Measurements from ENCODE around the gene SPACA4. TPM values are rescaled to one million over a fixed set of nuclear protein-coding genes. Genes with fewer than 3 reads are reported as not detected.

The SPACA4 gene
- total and polyA plus RNA-seq, 2 of the 4 experiments (the other 2 are of a cell fraction): not detected

- TF ChIP-seq CTCF (conservative IDR thresholded peaks at IDR 0.05; ENCODE audit: low read depth, low read length): 0 out of 2 replicates have a peak, but pooled peaks have one; percentile 2
- no peak for TF ChIP-seq BHLHE40 (IDR thresholded peaks at IDR 0.05; ENCODE audit: low read depth, low read length)
These were observed 13.4 kb downstream of the SPACA4 start (continued) for GRCh38 chr19:48619692-48620585.
